H1 (cell line): ENCODE data around the gene POLR1D. TPM values are rescaled to one million over a fixed set of nuclear protein-coding genes. Genes with fewer than 3 reads are reported as not detected.

Experiments used
- BACH1 ChIP-seq: IDR thresholded peaks from 2 replicates; pipeline ENCODE4 v1.6.1; 2012; ENCODE audit warnings: low read length, improper control_type of control experiment
- EGR1 ChIP-seq: IDR thresholded peaks from 2 replicates; pipeline ENCODE4 v1.6.1; 2011; ENCODE audit warnings: low read depth, low read length, borderline replicate concordance
- HDAC6 ChIP-seq: IDR thresholded peaks from one replicate; pipeline ENCODE4 v1.7.1; 2012; ENCODE audit warnings: low read depth, mild to moderate bottlenecking, inconsistent platforms, low read length, moderate library complexity
- SP2 ChIP-seq: IDR thresholded peaks from 2 replicates; pipeline ENCODE4 v1.6.1; 2012; ENCODE audit warnings: mild to moderate bottlenecking, low read length, inconsistent platforms
- TAF1 ChIP-seq: IDR thresholded peaks from 2 replicates; pipeline ENCODE4 v1.6.1; 2011; ENCODE audit warnings: mild to moderate bottlenecking, low read depth, low read length
- polyA plus RNA-seq, 7 experiments: library from polyadenylated mRNA; depleted of rRNA in 3 of 7; stranded (reverse) in 5 of 7; unstranded in 2 of 7; fragments of >200 nt in 5 of 7; fragments of 200-250 nt in 2 of 7; gene quantifications; 1 replicate in 5 of 7; 2 replicates in 1 of 7; 4 replicates in 1 of 7; pipeline versions ENCODE4 v1.2.1 to v1.2.3, GENCODE V29; 2011 to 2013; ENCODE audit warnings: missing spikeins in 2 of 7, mixed read lengths in 2 of 7
- total RNA-seq: library from RNA; stranded (reverse); fragmentation: NEBNext Ultra II Directional; extraction: Animal tissue kit (Norgen Biotek cat#: 25700); gene quantifications from 2 replicates; pipeline ENCODE4 v1.2.1, GENCODE V29; 2021
- TF ChIP-seq, protein P1 (sequence below): fragments of 300-600 bp; sonication (generic); IDR thresholded peaks from 2 replicates; pipeline ENCODE4 v1.7.1; 2012; ENCODE audit warnings: low read length, moderate library complexity, mild to moderate bottlenecking, inconsistent platforms; ENCODE audit not compliant: insufficient replicate concordance
- TF ChIP-seq, protein P2 (sequence below): IDR thresholded peaks from 2 replicates; pipeline ENCODE4 v1.6.1; 2011; ENCODE audit warnings: low read length, improper control_type of control experiment

Gene POLR1D
- total and polyA plus RNA-seq, 2 of the 8 experiments (the other 6 are each of a cell fraction or from before 2014, with no cell fraction given): 226 to 232 TPM

DNA sequence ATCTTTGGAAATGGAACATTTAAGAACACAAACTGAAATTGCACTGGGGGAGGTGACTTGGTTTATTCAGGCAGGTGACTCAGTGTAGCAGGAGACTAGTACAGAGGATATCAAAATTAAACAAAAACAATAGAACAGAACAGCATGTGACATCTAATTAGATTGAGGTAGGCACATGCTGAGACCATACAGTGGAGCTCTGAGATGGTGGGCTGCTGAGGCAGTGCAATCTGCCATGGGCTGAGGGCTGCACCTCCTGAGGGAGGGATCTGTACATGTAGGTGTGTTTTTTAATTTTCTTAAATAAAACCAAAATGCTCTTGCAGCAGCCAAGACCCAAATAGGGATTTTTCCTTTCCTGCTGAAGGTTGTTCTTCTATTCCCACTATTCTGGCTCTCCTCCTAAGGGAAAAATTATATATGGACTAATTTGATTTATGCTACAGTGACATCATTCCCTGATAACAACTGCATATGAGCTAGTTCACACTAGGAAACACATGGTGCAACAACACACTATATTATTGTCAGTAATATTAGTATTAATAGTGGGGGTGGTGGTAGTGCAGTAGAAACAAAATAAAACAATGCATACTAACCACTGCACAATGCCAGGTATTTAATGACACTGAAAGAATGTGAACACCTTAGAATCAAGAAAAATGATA is 49.3 kb upstream of the POLR1D start (continued):
- TF ChIP-seq, protein P1, sequence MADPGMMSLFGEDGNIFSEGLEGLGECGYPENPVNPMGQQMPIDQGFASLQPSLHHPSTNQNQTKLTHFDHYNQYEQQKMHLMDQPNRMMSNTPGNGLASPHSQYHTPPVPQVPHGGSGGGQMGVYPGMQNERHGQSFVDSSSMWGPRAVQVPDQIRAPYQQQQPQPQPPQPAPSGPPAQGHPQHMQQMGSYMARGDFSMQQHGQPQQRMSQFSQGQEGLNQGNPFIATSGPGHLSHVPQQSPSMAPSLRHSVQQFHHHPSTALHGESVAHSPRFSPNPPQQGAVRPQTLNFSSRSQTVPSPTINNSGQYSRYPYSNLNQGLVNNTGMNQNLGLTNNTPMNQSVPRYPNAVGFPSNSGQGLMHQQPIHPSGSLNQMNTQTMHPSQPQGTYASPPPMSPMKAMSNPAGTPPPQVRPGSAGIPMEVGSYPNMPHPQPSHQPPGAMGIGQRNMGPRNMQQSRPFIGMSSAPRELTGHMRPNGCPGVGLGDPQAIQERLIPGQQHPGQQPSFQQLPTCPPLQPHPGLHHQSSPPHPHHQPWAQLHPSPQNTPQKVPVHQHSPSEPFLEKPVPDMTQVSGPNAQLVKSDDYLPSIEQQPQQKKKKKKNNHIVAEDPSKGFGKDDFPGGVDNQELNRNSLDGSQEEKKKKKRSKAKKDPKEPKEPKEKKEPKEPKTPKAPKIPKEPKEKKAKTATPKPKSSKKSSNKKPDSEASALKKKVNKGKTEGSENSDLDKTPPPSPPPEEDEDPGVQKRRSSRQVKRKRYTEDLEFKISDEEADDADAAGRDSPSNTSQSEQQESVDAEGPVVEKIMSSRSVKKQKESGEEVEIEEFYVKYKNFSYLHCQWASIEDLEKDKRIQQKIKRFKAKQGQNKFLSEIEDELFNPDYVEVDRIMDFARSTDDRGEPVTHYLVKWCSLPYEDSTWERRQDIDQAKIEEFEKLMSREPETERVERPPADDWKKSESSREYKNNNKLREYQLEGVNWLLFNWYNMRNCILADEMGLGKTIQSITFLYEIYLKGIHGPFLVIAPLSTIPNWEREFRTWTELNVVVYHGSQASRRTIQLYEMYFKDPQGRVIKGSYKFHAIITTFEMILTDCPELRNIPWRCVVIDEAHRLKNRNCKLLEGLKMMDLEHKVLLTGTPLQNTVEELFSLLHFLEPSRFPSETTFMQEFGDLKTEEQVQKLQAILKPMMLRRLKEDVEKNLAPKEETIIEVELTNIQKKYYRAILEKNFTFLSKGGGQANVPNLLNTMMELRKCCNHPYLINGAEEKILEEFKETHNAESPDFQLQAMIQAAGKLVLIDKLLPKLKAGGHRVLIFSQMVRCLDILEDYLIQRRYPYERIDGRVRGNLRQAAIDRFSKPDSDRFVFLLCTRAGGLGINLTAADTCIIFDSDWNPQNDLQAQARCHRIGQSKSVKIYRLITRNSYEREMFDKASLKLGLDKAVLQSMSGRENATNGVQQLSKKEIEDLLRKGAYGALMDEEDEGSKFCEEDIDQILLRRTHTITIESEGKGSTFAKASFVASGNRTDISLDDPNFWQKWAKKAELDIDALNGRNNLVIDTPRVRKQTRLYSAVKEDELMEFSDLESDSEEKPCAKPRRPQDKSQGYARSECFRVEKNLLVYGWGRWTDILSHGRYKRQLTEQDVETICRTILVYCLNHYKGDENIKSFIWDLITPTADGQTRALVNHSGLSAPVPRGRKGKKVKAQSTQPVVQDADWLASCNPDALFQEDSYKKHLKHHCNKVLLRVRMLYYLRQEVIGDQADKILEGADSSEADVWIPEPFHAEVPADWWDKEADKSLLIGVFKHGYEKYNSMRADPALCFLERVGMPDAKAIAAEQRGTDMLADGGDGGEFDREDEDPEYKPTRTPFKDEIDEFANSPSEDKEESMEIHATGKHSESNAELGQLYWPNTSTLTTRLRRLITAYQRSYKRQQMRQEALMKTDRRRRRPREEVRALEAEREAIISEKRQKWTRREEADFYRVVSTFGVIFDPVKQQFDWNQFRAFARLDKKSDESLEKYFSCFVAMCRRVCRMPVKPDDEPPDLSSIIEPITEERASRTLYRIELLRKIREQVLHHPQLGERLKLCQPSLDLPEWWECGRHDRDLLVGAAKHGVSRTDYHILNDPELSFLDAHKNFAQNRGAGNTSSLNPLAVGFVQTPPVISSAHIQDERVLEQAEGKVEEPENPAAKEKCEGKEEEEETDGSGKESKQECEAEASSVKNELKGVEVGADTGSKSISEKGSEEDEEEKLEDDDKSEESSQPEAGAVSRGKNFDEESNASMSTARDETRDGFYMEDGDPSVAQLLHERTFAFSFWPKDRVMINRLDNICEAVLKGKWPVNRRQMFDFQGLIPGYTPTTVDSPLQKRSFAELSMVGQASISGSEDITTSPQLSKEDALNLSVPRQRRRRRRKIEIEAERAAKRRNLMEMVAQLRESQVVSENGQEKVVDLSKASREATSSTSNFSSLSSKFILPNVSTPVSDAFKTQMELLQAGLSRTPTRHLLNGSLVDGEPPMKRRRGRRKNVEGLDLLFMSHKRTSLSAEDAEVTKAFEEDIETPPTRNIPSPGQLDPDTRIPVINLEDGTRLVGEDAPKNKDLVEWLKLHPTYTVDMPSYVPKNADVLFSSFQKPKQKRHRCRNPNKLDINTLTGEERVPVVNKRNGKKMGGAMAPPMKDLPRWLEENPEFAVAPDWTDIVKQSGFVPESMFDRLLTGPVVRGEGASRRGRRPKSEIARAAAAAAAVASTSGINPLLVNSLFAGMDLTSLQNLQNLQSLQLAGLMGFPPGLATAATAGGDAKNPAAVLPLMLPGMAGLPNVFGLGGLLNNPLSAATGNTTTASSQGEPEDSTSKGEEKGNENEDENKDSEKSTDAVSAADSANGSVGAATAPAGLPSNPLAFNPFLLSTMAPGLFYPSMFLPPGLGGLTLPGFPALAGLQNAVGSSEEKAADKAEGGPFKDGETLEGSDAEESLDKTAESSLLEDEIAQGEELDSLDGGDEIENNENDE: no peak
- TF ChIP-seq BACH1 (no peak), EGR1 (no peak), TAF1 (no peak), SP2 (no peak), HDAC6 (no peak)
- TF ChIP-seq, protein P2, sequence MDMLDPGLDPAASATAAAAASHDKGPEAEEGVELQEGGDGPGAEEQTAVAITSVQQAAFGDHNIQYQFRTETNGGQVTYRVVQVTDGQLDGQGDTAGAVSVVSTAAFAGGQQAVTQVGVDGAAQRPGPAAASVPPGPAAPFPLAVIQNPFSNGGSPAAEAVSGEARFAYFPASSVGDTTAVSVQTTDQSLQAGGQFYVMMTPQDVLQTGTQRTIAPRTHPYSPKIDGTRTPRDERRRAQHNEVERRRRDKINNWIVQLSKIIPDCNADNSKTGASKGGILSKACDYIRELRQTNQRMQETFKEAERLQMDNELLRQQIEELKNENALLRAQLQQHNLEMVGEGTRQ: no peak
